HFFc6 (cell line): ENCODE results near the gene PPARGC1A. TPM values are rescaled to one million over a fixed set of nuclear protein-coding genes. Genes with fewer than 3 reads are reported as not detected.

ENCODE experiments used
- DNase-seq: peaks from one replicate; pipeline ENCODE4 v3.0.0-alpha.2; 2018
- H3K27ac Mint-ChIP-seq: 2 replicates; pipeline ENCODE4 v1.8.0; 2020; ENCODE audit warnings: mild to moderate bottlenecking, mixed read lengths
- H3K27me3 Mint-ChIP-seq: 2 replicates; pipeline ENCODE4 v1.8.0; 2021; ENCODE audit warnings: mild to moderate bottlenecking, moderate library complexity, mixed read lengths; ENCODE audit not compliant: insufficient read depth
- H3K36me3 Mint-ChIP-seq: 2 replicates; pipeline ENCODE4 v1.8.0; 2021; ENCODE audit warnings: low read depth, mixed read lengths
- H3K4me1 Mint-ChIP-seq: 2 replicates; pipeline ENCODE4 v1.8.0; 2020; ENCODE audit warnings: low read depth, mixed read lengths
- H3K4me3 Mint-ChIP-seq: 2 replicates; pipeline ENCODE4 v1.8.0; 2020; ENCODE audit warnings: mild to moderate bottlenecking, moderate library complexity, mixed read lengths
- H3K9me3 Mint-ChIP-seq: 2 replicates; pipeline ENCODE4 v1.8.0; 2020; ENCODE audit warnings: mild to moderate bottlenecking, mixed read lengths
- total RNA-seq, 6 experiments: library from RNA; stranded (reverse); fragmentation: NEBNext Ultra II Directional; extraction: Animal tissue kit (Norgen Biotek cat#: 25700); gene quantifications; 2 replicates in 1 of 6; 3 replicates in 5 of 6; pipeline ENCODE4 v1.2.3, GENCODE V29; 2021
- TF ChIP-seq, protein P1 (sequence below): fragments of 200-600 bp; sonication (generic); IDR thresholded peaks from 2 replicates; pipeline ENCODE4 v1.5.0; 2021; ENCODE audit warnings: antibody characterized with exemption, mild to moderate bottlenecking

Gene PPARGC1A
- total RNA-seq, 6 experiments from 2014 or later, result not detected

GRCh38 chr4:23861897-23862296 lies 27.9 kb downstream of the PPARGC1A start:
- H3K9me3 Mint-ChIP-seq, result peaks cover 5% of the 10 kb centered on the region
- no peak for DNase-seq
- no peaks in the 10 kb centered on the region for H3K4me1 Mint-ChIP-seq
- no peak overlapping the region for H3K27ac Mint-ChIP-seq
- H3K4me3 Mint-ChIP-seq, result no peak overlapping the region
- TF ChIP-seq, protein P1, sequence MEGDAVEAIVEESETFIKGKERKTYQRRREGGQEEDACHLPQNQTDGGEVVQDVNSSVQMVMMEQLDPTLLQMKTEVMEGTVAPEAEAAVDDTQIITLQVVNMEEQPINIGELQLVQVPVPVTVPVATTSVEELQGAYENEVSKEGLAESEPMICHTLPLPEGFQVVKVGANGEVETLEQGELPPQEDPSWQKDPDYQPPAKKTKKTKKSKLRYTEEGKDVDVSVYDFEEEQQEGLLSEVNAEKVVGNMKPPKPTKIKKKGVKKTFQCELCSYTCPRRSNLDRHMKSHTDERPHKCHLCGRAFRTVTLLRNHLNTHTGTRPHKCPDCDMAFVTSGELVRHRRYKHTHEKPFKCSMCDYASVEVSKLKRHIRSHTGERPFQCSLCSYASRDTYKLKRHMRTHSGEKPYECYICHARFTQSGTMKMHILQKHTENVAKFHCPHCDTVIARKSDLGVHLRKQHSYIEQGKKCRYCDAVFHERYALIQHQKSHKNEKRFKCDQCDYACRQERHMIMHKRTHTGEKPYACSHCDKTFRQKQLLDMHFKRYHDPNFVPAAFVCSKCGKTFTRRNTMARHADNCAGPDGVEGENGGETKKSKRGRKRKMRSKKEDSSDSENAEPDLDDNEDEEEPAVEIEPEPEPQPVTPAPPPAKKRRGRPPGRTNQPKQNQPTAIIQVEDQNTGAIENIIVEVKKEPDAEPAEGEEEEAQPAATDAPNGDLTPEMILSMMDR, result no peak
- no peaks in the 10 kb centered on the region for H3K36me3 Mint-ChIP-seq
- H3K27me3 Mint-ChIP-seq, result peaks cover 1% of the 10 kb centered on the region; the same call in 1 of the 2 replicates

DNA sequence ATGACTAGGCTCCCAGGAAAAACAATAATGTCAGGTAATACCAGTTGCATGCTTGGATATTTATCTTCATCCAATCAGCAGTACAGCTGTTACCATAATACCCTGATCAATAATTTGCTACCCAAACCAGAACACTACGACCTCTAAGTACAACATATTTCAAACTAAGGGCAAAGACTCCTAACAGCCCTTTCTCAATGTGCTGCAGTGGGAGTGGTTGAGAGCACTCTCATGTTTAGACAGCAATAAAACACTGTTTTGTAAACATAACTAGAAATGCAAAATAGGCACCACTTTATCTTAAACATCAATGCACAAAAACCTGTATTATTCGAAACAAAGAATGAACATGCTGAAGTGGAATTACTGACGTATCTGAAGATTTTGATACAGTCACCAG lies 28.9 kb downstream of the PPARGC1A start:
- no peaks in the 10 kb centered on the region for H3K36me3 Mint-ChIP-seq
- H3K4me3 Mint-ChIP-seq, result no peak overlapping the region
- H3K27ac Mint-ChIP-seq, result no peak overlapping the region
- no peaks in the 10 kb centered on the region for H3K4me1 Mint-ChIP-seq
- DNase-seq, result no peak
- peaks cover 1% of the 10 kb centered on the region; the same call in 1 of the 2 replicates for H3K27me3 Mint-ChIP-seq
- TF ChIP-seq, protein P1, result no peak
- peaks cover 4% of the 10 kb centered on the region for H3K9me3 Mint-ChIP-seq

- Mint-ChIP-seq H3K4me3 (no peak overlapping the region), H3K9me3 (peaks cover 18% of the 10 kb centered on the region), H3K36me3 (no peaks in the 10 kb centered on the region), H3K27ac (no peak overlapping the region), H3K4me1 (no peaks in the 10 kb centered on the region), H3K27me3 (peaks cover 1% of the 10 kb centered on the region; the same call in 1 of the 2 replicates)
- TF ChIP-seq, protein P1, result no peak
- DNase-seq, result no peak
These were observed 32.4 kb downstream of the PPARGC1A start for GRCh38 chr4:23857367-23857959.

DNA sequence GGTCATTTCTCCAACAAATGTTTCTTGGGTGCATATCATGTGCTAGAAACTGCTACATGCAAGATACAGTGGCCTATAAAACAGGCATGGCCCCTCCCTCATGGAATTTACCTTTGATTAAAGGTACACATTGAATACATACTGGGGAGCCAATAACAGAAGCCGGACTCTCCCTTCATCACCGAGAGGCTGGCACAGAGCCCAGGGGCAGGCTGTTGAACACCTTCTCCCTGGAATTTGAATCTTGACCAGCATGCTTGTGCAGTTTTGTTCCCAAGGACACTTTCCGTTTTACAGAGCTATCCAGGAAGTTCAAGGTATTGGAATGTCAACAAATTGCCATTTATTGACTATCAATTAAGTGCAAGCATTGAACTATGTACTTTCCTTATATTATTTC lies 33.2 kb downstream of the PPARGC1A start:
- Mint-ChIP-seq H3K27me3 (peaks cover 1% of the 10 kb centered on the region; the same call in 1 of the 2 replicates), H3K27ac (no peak overlapping the region), H3K36me3 (no peaks in the 10 kb centered on the region), H3K9me3 (peaks cover 23% of the 10 kb centered on the region), H3K4me3 (no peak overlapping the region), H3K4me1 (no peaks in the 10 kb centered on the region)
- no peak for DNase-seq
- TF ChIP-seq, protein P1, result no peak

DNA sequence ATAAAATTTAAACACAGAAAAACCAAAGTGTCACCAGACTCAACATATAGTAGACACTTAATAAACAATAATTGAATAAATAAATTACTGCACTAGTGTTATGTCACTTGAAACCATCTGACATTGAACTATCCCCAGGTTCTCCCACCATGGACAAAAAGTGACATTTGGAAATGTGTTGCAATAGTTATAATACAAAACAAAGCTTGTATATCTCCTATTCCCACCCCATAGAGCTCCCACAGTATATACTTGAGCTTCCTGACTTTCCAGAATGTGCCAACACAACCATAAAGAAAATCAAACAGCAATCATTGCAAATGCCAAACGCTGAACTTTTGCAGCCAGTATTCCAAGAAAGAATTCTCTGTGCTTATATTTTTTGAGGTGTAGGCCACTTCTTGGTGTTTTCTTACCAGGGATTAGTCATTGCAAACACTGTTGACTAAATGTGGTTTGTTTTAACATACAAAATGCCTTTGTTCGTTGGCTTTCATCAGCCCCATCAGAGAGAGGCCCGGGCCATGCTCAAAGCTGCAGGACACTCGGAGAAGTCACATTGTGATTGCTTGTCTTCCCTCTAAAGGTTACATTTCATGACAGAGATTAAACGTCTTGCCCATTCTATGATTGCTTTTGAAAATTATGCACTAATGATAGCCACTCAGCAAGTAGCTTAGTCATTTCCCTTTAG lies 33.8 kb downstream of the PPARGC1A start:
- H3K27me3 Mint-ChIP-seq, result peaks cover 1% of the 10 kb centered on the region; the same call in 1 of the 2 replicates
- no peaks in the 10 kb centered on the region for H3K4me1 Mint-ChIP-seq
- DNase-seq, result no peak
- no peaks in the 10 kb centered on the region for H3K36me3 Mint-ChIP-seq
- H3K27ac Mint-ChIP-seq, result no peak overlapping the region
- TF ChIP-seq, protein P1, result no peak
- no peak overlapping the region for H3K4me3 Mint-ChIP-seq
- H3K9me3 Mint-ChIP-seq, result peaks cover 23% of the 10 kb centered on the region
